Measurements from ENCODE around the gene DUSP7. TPM values are rescaled to one million over a fixed set of nuclear protein-coding genes. Genes with fewer than 3 reads are reported as not detected.

The DUSP7 gene
- total RNA-seq, 4 donors from 2014 or later: 5.9 to 15.6 (median 9.7) TPM

Other genes with a start within 250 kb of the DUSP7 start
- not detected for gene IQCF2, start 195.0 kb downstream of the DUSP7 start, total RNA-seq
- not detected for gene IQCF5, start 181.0 kb downstream of the DUSP7 start, total RNA-seq
- gene IQCF1, start 153.2 kb downstream of the DUSP7 start, total RNA-seq: not detected
- 10 to 100 TPM in 2 of 4 donors, 1 to 10 TPM in 2; 8.1 to 18.1 (median 11.5) TPM for gene RRP9, start 114.7 kb downstream of the DUSP7 start, total RNA-seq
- 10 to 100 TPM; 13.4 to 39.0 (median 29.5) TPM for gene PARP3, start 114.2 kb downstream of the DUSP7 start, total RNA-seq
- under 1 TPM in 1 of 4 donors, not detected in 3; 0.94 TPM for gene GPR62, start 101.2 kb downstream of the DUSP7 start, total RNA-seq
- gene PCBP4, start 89.1 kb downstream of the DUSP7 start, total RNA-seq: 10 to 100 TPM; 10.8 to 39.9 (median 19.0) TPM
- gene ABHD14B, start 82.5 kb downstream of the DUSP7 start, total RNA-seq: 100 to 1,000 TPM in 1 of 4 donors, 10 to 100 TPM in 3; 46.0 to 122 (median 76.9) TPM
- 10 to 100 TPM; 15.3 to 37.7 (median 26.0) TPM for gene ABHD14A, start 81.5 kb downstream of the DUSP7 start, total RNA-seq
- gene ACY1, start 73.0 kb downstream of the DUSP7 start, total RNA-seq: 10 to 100 TPM; 24.5 to 60.3 (median 31.4) TPM
- 1,000 to 10,000 TPM; 1,093 to 1,919 (median 1,775) TPM for gene RPL29, start 60.7 kb downstream of the DUSP7 start, total RNA-seq
- 1 to 10 TPM in 2 of 4 donors, under 1 TPM in 2; 0.38 to 2.4 (median 1.2) TPM for gene POC1A, start 97.9 kb upstream of the DUSP7 start, total RNA-seq
- gene ALAS1, start 141.6 kb upstream of the DUSP7 start, total RNA-seq: 10 to 100 TPM; 25.8 to 44.3 (median 39.0) TPM
- gene TLR9, start 169.1 kb upstream of the DUSP7 start, total RNA-seq: not detected
- gene TWF2, start 182.6 kb upstream of the DUSP7 start, total RNA-seq: 100 to 1,000 TPM in 3 of 4 donors, 10 to 100 TPM in 1; 50.4 to 129 (median 122) TPM
- gene PPM1M, start 189.2 kb upstream of the DUSP7 start, total RNA-seq: 10 to 100 TPM; 13.0 to 44.7 (median 35.3) TPM
- gene WDR82, start 222.1 kb upstream of the DUSP7 start, total RNA-seq: 10 to 100 TPM; 48.3 to 56.5 (median 51.6) TPM
- gene GLYCTK, start 231.3 kb upstream of the DUSP7 start, total RNA-seq: 10 to 100 TPM in 3 of 4 donors, 1 to 10 TPM in 1; 7.2 to 72.0 (median 38.9) TPM